Skeletal muscle tissue (tissue), 4 donors: ENCODE measurements around the gene KIT. TPM values are rescaled to one million over a fixed set of nuclear protein-coding genes. Genes with fewer than 3 reads are reported as not detected.
"Not testable (repeated sequence)": the region's sequence is repeated elsewhere in the genome, so short reads cannot be mapped to it uniquely, and the experiment has no call there.

ENCODE experiments used
- H3K27ac ChIP-seq: one replicate; pipeline ENCODE4 v1.7.0; 2013; ENCODE audit warnings: mild to moderate bottlenecking, low read depth, low read length, inconsistent platforms
- H3K27me3 ChIP-seq, 3 donors: one replicate each; pipeline ENCODE4 v1.7.0; 2013; ENCODE audit warnings: low read length in 3 of 3; ENCODE audit not compliant: control insufficient read depth in 3 of 3, insufficient read depth in 3 of 3
- H3K36me3 ChIP-seq, 3 donors: one replicate each; pipeline ENCODE4 v1.7.0; 2013; ENCODE audit warnings: low read length in 3 of 3; ENCODE audit not compliant: control insufficient read depth in 3 of 3, insufficient read depth in 3 of 3
- H3K4me1 ChIP-seq, 3 donors: one replicate each; pipeline ENCODE4 v1.7.0; 2013; ENCODE audit warnings: low read length in 3 of 3, mild to moderate bottlenecking in 3 of 3; ENCODE audit not compliant: control insufficient read depth in 3 of 3, insufficient read depth in 3 of 3
- H3K4me3 ChIP-seq, 3 donors: one replicate each; pipeline ENCODE4 v1.7.0; 2013; ENCODE audit warnings: low read length in 3 of 3
- H3K9ac ChIP-seq, 3 donors: one replicate each; pipeline ENCODE4 v1.7.0; 2013; ENCODE audit warnings: low read length in 3 of 3, mild to moderate bottlenecking in 3 of 3, moderate library complexity in 2 of 3, low read depth in 1 of 3
- H3K9me3 ChIP-seq, 3 donors: one replicate each; pipeline ENCODE4 v1.7.0; 2013; ENCODE audit warnings: low read length in 3 of 3; ENCODE audit not compliant: control insufficient read depth in 3 of 3
- total RNA-seq: library from RNA; depleted of rRNA; stranded (reverse); fragments of >200 nt; gene quantifications from one replicate; pipeline ENCODE4 v1.2.3, GENCODE V29; 2014
- donor health status: Osteomylitis.

The KIT gene
- total RNA-seq, 1 donor from 2014 or later: 11.5 TPM

DNA sequence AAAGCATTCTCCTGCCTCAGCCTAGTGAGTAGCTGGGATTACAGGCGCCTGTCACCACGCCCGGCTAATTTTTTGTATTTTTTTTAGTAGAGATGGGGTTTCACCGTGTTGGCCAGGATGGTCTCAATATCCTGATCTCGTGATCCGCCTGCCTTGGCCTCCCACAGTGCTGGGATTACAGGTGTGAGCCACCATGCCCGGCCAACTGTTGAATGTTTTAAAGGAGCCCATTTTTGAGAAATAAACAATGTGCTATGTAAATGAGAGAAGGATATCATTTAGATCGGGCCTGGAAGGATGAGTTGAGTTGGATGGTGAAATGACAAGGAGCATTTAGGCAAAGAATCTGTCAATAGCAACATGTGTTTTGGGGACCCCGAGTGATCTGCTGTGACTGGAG is 16.7 kb upstream of the KIT start:
- not testable (repeated sequence) for H3K36me3 ChIP-seq, H3K9me3 ChIP-seq, H3K27ac ChIP-seq, H3K9ac ChIP-seq, H3K4me1 ChIP-seq, H3K27me3 ChIP-seq, H3K4me3 ChIP-seq

DNA sequence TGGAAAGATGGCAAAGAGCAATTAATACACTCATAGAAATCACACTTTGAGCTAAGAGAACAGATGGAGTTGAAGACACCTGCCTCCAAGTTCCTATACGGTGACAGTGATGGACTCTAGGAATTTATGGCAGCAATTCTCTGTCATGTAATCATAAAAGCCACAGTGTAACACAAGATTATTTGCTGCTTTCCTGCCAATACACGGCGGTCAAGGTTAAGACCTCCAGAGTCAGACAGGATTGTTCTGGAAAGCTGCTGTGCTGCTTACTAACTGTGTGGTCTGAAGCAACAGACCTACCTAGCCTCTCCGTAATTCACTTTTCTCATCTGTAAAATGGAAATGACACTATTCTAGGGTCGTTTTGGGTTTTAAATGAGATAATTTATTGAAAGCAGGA is 14.6 kb upstream of the KIT start:
- no peak overlapping the region for H3K27ac ChIP-seq
- no peak overlapping the region for H3K4me3 ChIP-seq
- H3K36me3 ChIP-seq: no peaks in the 10 kb centered on the region
- no peaks in the 10 kb centered on the region for H3K9me3 ChIP-seq
- H3K9ac ChIP-seq: no peak overlapping the region
- no peaks in the 10 kb centered on the region for H3K4me1 ChIP-seq
- H3K27me3 ChIP-seq: no peaks in the 10 kb centered on the region

DNA sequence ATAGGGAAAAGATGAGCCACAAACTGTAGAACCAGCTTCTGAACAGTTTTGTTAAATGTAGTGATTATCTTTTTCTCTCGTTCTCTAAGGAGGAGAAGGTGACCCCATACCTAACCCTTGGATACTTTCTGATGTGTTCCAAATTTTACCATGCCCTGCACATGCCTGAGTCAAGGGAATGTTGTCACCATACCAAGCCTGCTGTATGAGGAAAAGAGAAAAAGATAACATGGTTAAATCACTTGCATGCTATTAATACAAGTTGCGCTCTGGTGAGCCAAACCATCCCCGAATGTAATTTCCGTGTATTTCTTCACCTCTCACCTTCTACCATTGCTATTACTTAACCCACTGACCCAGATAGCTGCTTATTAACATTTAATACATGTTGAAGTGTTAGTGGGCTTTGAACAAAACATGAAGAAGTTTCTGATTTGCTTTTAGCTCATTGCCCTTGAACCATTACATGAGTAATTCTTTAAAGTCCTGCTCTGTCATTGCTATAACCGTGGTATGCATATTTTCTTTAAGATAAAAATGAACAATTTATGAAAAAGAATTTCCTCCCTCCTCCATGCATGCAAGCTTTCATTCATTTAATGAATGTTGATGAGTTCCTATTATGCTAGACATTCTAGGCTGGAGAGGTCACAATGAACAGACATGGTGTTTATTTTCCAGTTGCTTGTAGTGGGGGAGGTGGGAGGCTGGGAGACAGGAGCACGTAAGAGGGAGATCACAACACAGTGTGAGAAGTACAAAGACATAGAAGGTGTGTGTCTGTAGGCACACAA is 13.6 kb upstream of the KIT start:
- H3K27ac ChIP-seq: no peak overlapping the region
- no peaks in the 10 kb centered on the region for H3K27me3 ChIP-seq
- no peak overlapping the region for H3K9ac ChIP-seq
- H3K36me3 ChIP-seq: no peaks in the 10 kb centered on the region
- H3K4me1 ChIP-seq: no peaks in the 10 kb centered on the region
- H3K9me3 ChIP-seq: no peaks in the 10 kb centered on the region
- H3K4me3 ChIP-seq: no peak overlapping the region

DNA sequence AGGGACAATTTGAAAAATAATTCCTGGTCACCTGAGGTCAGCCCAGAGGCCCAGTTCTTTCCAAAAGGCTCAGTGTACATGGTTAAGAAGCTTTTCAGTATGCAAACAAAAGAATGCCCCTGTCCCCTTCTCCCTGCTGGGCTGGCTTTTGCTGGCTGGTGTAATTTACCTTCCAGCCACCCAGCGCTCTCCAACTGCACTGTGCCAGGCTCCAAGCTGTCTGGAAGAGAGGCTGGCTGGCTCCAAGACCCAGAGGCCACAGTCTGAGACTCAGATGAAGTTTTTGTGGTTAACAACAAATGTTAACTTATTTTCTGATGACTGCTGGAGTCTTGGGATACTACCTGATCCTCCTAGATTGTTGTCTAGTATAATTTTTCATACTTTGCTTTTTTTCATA is 11.9 kb upstream of the KIT start:
- Histone ChIP-seq H3K36me3 (no peaks in the 10 kb centered on the region), H3K4me1 (no peaks in the 10 kb centered on the region), H3K27me3 (no peaks in the 10 kb centered on the region), H3K9me3 (no peaks in the 10 kb centered on the region), H3K4me3 (no peak overlapping the region), H3K27ac (no peak overlapping the region), H3K9ac (no peak overlapping the region)

DNA sequence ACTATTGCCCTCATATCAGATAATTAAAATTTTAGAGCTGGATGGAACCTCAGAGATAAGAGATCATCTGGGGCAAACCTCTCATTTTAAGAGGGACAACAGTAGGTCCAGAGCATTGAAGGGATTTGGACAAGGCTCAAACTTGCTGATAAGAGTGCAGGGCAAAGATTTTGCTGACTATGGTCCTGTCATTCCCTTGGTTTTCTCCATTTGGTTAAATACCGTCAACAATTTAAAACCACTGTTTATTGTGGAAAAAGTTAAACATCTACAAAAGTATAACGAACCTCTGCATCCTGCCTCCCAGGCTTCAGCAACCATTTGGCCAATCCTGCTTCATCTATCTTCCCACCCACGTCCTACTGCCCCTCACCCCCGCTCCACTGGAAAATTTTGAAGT is 10.7 kb upstream of the KIT start:
- Histone ChIP-seq H3K4me3 (no peak overlapping the region), H3K9ac (no peak overlapping the region), H3K9me3 (no peaks in the 10 kb centered on the region), H3K36me3 (no peaks in the 10 kb centered on the region), H3K27ac (no peak overlapping the region), H3K27me3 (no peaks in the 10 kb centered on the region), H3K4me1 (no peaks in the 10 kb centered on the region)

DNA sequence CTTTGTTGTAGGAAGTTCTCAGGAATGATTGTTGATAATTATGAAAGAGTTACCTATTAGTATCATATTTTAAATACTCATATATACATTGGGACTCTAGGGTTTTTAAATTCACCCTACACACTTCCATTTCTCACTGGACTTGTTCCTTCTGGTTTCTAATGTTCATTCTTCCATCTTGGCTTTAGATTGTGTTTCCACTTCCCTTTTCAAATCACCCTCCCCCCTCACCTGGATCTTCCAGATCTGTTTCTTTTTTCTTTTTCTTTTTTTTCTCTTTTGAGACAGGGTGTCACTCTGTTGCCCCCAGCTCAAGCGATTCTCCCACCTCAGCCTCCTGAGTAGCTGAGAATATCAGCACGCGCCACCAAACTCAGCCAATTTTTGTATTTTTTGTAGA is 6.7 kb upstream of the KIT start:
- Histone ChIP-seq H3K36me3 (no peaks in the 10 kb centered on the region), H3K4me3 (no peak overlapping the region), H3K9ac (no peak overlapping the region), H3K27me3 (peaks cover 0 to 3% (median 0%) of the 10 kb centered on the region in 3 donors), H3K4me1 (no peaks in the 10 kb centered on the region), H3K27ac (no peak overlapping the region), H3K9me3 (no peaks in the 10 kb centered on the region)

DNA sequence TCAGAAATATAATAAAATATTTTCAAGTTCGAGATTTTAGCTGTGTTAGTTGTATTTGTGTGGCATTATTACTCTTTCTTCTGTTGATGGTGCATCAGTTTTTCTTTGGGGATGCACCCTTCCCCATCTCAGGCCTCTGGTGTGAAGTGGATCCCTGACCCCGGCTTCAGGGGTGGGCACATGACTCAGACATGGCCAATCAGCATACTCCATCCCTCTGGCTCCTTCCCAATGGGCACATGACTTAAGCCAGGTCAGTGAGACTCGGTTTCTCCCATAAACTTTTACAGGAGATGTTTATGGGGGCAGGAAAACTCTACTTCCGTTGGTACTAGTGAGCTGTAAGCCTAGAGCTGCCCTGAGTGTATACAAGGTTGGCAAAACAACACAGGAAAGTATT is 3.0 kb upstream of the KIT start:
- Histone ChIP-seq H3K4me1 (peaks cover 15 to 22% (median 21%) of the 10 kb centered on the region in 3 donors), H3K4me3 (no peak overlapping the region), H3K9me3 (no peaks in the 10 kb centered on the region), H3K9ac (no peak overlapping the region), H3K27ac (no peak overlapping the region), H3K27me3 (peaks cover 8 to 33% (median 24%) of the 10 kb centered on the region in 3 donors), H3K36me3 (no peaks in the 10 kb centered on the region)

DNA sequence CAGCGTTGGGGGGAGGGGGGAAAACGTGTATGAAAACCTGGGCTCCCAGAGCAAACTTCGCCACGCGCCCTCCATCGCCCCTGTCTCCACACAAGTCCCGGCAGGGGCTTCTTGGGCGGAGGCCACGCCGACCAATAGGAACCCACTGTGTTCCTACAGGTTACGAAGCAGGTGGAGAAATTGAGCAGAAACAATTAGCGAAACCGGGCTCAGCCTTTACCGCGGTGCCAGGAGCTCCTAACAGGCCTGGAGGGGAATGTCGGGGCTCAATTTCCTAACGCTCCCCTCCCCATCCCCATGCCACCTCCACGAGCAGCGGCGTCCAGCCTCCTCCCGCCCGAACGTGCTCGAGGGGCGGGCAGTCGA is 589 bp upstream of the KIT start:
- no peaks in the 10 kb centered on the region for H3K36me3 ChIP-seq
- no peak overlapping the region for H3K27ac ChIP-seq
- peak overlapping the region in 2 of 3 donors; percentile 13 to 67 for H3K4me3 ChIP-seq
- H3K27me3 ChIP-seq: peaks cover 12 to 46% (median 40%) of the 10 kb centered on the region in 3 donors
- H3K4me1 ChIP-seq: peaks cover 20 to 27% (median 22%) of the 10 kb centered on the region in 3 donors
- H3K9me3 ChIP-seq: no peaks in the 10 kb centered on the region
- H3K9ac ChIP-seq: no peak overlapping the region

DNA sequence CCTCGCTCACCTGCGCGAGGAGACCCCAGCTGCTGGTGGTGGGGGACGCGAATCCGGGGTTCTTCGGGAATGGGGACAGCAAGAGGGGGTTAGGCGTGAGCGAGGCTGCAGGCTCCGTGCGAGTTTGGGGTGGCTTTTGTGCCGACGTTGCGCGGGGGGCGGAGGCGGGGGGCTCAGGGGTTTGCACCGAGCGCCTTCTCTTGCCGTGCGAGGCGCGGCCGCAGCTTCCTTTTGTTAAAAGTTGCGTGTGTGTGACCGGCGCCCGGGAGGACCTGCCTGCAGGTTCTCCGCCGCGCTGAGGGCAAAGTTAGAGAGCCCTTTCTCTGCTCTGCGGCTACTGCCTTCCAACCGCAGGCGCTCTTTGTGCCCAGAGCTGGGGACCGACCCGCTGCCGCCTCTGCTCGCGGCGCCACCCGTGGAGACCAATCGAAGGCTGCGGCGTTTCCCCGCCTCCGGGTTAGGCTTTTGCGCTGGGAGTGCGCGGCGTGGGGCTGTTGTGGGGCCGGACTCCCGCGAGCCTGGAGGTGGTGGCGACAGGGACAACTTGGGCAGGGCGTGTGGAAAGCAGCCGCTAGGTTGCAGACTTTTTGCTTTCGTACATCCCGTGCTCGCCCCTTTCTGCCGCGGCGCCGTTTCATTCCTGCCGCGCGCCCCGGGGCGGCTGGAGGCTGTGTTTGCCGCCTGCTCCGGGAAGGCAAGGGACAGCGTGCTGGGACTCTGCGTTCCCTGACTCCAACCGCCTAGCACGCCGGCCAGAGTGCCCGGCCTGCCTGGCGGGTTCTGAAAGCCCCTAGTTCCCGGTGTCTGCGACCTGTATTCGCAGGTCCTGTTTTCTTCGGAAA is 716 bp downstream of the KIT start:
- H3K9me3 ChIP-seq: no peaks in the 10 kb centered on the region
- peaks cover 12 to 47% (median 40%) of the 10 kb centered on the region in 3 donors for H3K27me3 ChIP-seq
- H3K4me1 ChIP-seq: peaks cover 20 to 27% (median 22%) of the 10 kb centered on the region in 3 donors
- H3K9ac ChIP-seq: peak overlapping the region in 2 of 3 donors; percentile 54 to 63
- H3K36me3 ChIP-seq: no peaks in the 10 kb centered on the region
- H3K4me3 ChIP-seq: peak overlapping the region; percentile 64 to 69 (median 67)
- no peak overlapping the region for H3K27ac ChIP-seq

DNA sequence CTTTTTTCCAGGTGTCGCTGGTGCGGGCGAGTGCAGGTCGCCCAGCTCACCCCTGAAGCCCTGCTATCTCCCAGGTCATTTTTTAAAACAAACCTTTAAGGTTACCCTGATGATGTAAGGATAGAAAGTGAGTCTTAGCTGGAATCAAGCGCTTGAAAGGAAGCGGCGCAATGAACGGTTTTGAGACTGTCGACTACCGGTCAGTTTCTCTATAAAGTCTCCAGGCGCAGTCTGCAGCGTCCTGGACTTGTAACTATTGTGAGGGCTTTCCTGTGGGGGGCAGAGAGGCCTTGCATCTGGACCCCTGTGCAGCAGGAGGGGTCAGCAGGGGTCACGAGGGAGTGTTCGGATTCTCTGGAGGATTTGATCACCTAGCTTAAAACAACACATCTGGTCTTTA is 1.6 kb downstream of the KIT start:
- Histone ChIP-seq H3K36me3 (no peaks in the 10 kb centered on the region), H3K4me3 (peak overlapping the region; percentile 64 to 69 (median 67)), H3K4me1 (peaks cover 20 to 27% (median 22%) of the 10 kb centered on the region in 3 donors), H3K27ac (no peak overlapping the region), H3K27me3 (peaks cover 12 to 47% (median 45%) of the 10 kb centered on the region in 3 donors), H3K9ac (peak overlapping the region in 2 of 3 donors; percentile 54 to 63), H3K9me3 (no peaks in the 10 kb centered on the region)
